ENCODE results near the gene UPK3BL2. TPM values are rescaled to one million over a fixed set of nuclear protein-coding genes. Genes with fewer than 3 reads are reported as not detected.
"Not testable (repeated sequence)": the region's sequence is repeated elsewhere in the genome, so short reads cannot be mapped to it uniquely, and the experiment has no call there.

Gene UPK3BL2
- total and polyA plus RNA-seq, 5 experiments from 2014 or later = 0.44 to 53.6 (median 3.0) TPM

- POLR2A ChIA-PET, H3K27ac Mint-ChIP-seq, H3K9me3 Mint-ChIP-seq, H3K36me3 Mint-ChIP-seq, H3K27me3 Mint-ChIP-seq, H3K4me1 Mint-ChIP-seq: not testable (repeated sequence)
- DNase-seq (peak in 2 of 10 donors; percentile 26 to 32), ATAC-seq (peak; percentile 97 to 98)
- H3K4me3 Mint-ChIP-seq = peak within 1 kb of the TSS in 8 of 10 donors; percentile 27 to 61 (median 54)
These were observed 25.8 kb downstream of the UPK3BL2 start, which contains the start of gene RASA4B for GRCh38 chr7:102517550-102518147. Gene RASA4B, minus strand, starts transcription at chr7:102517777. Its CDS starts 67 bp downstream, at chr7:102517710.

DNA sequence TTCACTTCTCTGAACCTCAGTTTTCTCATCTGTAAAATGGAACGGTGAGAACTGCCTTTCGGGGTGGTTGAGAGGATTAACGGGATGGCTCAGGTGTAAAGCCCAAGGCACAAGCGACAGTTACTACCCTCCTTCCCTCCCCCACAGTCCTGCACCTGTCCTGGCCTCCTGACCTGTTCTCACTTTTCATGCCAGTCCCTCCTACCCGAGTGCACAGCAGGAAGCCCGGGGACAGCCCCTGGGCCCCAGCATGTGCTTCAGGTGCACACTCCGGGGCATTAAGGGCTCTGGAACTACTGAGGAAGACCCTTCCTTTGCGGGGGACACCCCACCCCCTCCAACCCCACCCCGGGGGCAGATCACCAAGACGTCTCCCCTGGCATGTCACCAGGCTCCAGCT, 26.5 kb downstream of the UPK3BL2 start:
- H3K4me1 Mint-ChIP-seq, H3K27me3 Mint-ChIP-seq, H3K27ac Mint-ChIP-seq, H3K9me3 Mint-ChIP-seq, H3K4me3 Mint-ChIP-seq, H3K36me3 Mint-ChIP-seq, ATAC-seq, POLR2A ChIA-PET, DNase-seq: not testable (repeated sequence)

- POLR2A ChIA-PET, H3K9me3 Mint-ChIP-seq, ATAC-seq, H3K4me3 Mint-ChIP-seq, H3K27ac Mint-ChIP-seq, H3K27me3 Mint-ChIP-seq, DNase-seq, H3K36me3 Mint-ChIP-seq, H3K4me1 Mint-ChIP-seq: not testable (repeated sequence)
These were observed 27.6 kb downstream of the UPK3BL2 start for GRCh38 chr7:102515889-102516288.

- H3K4me3 Mint-ChIP-seq, H3K4me1 Mint-ChIP-seq, POLR2A ChIA-PET, H3K27me3 Mint-ChIP-seq, DNase-seq, H3K9me3 Mint-ChIP-seq, ATAC-seq, H3K27ac Mint-ChIP-seq, H3K36me3 Mint-ChIP-seq: not testable (repeated sequence)
These were observed 28.4 kb downstream of the UPK3BL2 start for GRCh38 chr7:102514881-102515721.

DNA sequence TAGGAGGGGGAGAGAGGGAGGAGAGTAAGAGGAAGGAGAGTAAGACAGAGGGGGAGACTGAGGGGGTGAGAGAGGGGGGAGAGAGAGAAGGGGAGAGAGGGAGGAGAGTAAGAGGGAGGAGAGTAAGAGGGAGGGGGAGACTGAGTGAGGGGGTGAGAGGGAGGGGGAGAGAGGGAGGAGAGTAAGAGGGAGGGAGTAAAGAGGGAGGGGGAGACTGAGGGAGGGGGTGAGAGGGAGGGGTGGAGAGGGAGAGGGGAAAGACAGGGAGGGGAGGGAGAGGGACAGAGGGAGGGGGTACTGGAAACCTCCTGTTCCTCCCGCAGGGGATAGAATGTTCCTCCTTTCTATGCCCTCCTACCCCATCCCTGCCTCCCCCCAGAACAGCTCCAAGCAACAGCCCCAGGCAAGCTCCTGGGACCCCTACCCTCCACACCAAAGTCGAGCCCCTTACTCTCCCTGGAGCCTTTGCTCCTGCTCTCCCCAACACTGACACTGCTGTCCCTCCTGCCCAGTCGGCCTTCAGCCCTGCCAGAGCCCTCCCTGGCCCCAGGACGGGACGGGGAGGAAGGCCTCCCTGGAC, 30.8 kb downstream of the UPK3BL2 start:
- H3K4me1 Mint-ChIP-seq, POLR2A ChIA-PET, H3K9me3 Mint-ChIP-seq, H3K36me3 Mint-ChIP-seq, H3K27me3 Mint-ChIP-seq, H3K27ac Mint-ChIP-seq, ATAC-seq: not testable (repeated sequence)
- peak in 3 of 10 donors; percentile 5 to 52 (median 35) for DNase-seq
- peak overlapping the region in 5 of 10 donors; percentile 4 to 77 (median 37) for H3K4me3 Mint-ChIP-seq

GRCh38 chr7:102511860-102512522, 31.5 kb downstream of the UPK3BL2 start:
- H3K9me3 Mint-ChIP-seq, H3K4me1 Mint-ChIP-seq, H3K36me3 Mint-ChIP-seq, POLR2A ChIA-PET, H3K27me3 Mint-ChIP-seq, DNase-seq, H3K27ac Mint-ChIP-seq: not testable (repeated sequence)
- peak; percentile 81 to 88 for ATAC-seq
- peak overlapping the region in 4 of 10 donors; percentile 37 to 77 (median 44) for H3K4me3 Mint-ChIP-seq

DNA sequence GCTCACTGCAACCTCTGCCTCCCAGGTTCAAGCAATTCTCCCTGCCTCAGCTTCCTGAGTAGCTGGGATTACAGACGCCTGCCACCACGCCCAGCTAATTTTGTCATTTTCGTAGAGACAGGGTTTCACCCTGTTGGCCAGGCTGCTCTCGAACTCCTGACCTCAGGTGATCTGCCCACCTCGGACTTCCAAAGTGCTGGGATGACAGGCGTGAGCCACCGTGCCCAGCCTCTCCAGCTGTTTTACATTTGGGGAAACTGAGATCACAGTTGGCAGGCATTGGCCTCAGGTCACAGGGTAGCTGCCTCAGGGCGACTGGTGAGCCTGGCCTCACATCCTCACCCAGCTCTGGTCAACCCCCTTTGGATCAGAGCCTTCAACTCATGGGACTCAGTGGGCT, 32.9 kb downstream of the UPK3BL2 start:
- H3K9me3 Mint-ChIP-seq, H3K27ac Mint-ChIP-seq, H3K4me1 Mint-ChIP-seq, ATAC-seq, H3K4me3 Mint-ChIP-seq, H3K36me3 Mint-ChIP-seq, H3K27me3 Mint-ChIP-seq, POLR2A ChIA-PET: not testable (repeated sequence)
- DNase-seq = peak in 1 of 10 donors; percentile 17

GRCh38 chr7:102507410-102508088, 35.9 kb downstream of the UPK3BL2 start:
- H3K27ac Mint-ChIP-seq, ATAC-seq, H3K4me1 Mint-ChIP-seq, H3K4me3 Mint-ChIP-seq, H3K9me3 Mint-ChIP-seq, POLR2A ChIA-PET, H3K27me3 Mint-ChIP-seq, H3K36me3 Mint-ChIP-seq: not testable (repeated sequence)
- peak in 1 of 10 donors; percentile 20 for DNase-seq

DNA sequence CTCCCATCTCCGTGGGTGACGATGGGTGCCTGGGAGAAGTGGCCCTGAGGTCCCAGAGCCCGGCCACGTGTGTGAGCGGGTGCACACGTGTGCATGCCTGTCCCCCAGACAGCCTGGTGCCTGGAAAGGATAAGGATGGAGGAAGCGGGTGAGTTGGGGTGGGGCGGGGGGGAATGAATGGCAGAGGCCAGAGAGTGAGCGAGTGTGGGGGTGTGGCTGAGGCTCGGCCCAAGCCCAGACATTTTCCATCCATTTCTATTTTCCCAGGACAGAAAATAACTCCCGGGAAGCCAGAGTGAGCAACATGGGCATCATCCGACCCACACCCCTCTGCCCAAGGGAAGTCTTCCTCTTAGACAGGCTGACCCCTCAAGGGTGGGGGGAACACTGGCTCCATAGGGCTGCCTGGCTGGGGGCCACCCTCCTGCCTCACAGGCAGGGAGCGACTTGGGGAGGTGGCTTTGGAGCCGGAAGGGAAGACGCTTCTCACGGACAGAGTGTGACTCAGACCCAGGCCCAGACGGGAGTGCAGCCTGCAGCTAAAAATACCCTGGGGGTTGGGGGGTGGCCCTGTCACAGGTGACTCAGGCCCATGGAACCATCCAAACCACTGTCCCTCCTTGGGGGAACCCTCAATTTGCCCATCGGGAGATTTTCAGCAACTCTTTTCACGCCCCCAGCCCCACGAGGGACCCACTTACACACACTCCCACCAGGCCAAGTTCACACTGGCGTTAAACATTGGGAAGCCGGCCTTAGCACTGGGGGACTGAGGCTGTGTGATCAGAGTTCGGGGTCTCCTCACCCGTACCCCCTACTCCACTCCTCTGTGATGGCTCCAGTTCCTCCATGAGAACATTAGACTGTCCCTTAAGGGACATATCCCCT, 38.0 kb downstream of the UPK3BL2 start:
- H3K27ac Mint-ChIP-seq, POLR2A ChIA-PET, ATAC-seq, H3K27me3 Mint-ChIP-seq, H3K4me1 Mint-ChIP-seq, H3K36me3 Mint-ChIP-seq, H3K9me3 Mint-ChIP-seq, H3K4me3 Mint-ChIP-seq: not testable (repeated sequence)
- peak in 1 of 10 donors; percentile 18 for DNase-seq

GRCh38 chr7:102503141-102503540, 40.4 kb downstream of the UPK3BL2 start:
- H3K27ac Mint-ChIP-seq, H3K4me3 Mint-ChIP-seq, DNase-seq, H3K27me3 Mint-ChIP-seq, ATAC-seq, H3K9me3 Mint-ChIP-seq, H3K4me1 Mint-ChIP-seq, POLR2A ChIA-PET, H3K36me3 Mint-ChIP-seq: not testable (repeated sequence)

- DNase-seq, ATAC-seq, H3K36me3 Mint-ChIP-seq, H3K9me3 Mint-ChIP-seq, H3K4me3 Mint-ChIP-seq, H3K27me3 Mint-ChIP-seq, POLR2A ChIA-PET, H3K27ac Mint-ChIP-seq, H3K4me1 Mint-ChIP-seq: not testable (repeated sequence)
These were observed 45.2 kb downstream of the UPK3BL2 start for GRCh38 chr7:102498321-102498720.

- not testable (repeated sequence) for H3K4me3 Mint-ChIP-seq
These were observed 46.2 kb downstream of the UPK3BL2 start for GRCh38 chr7:102497308-102497707.

More at GRCh38 chr7:102497308-102497707, 46.2 kb downstream of the UPK3BL2 start:
- H3K27me3 Mint-ChIP-seq, DNase-seq, ATAC-seq, H3K36me3 Mint-ChIP-seq, POLR2A ChIA-PET, H3K27ac Mint-ChIP-seq, H3K9me3 Mint-ChIP-seq, H3K4me1 Mint-ChIP-seq: not testable (repeated sequence)

Measured in naive thymus-derived CD8-positive, alpha-beta T cell (primary cell).